Nephron progenitor cell (in vitro differentiated cells): ENCODE measurements around the gene MYO3B.

Experiments
- DNase-seq: peaks from one replicate; pipeline ENCODE4 v3.0.0; 2021
- H3K27ac Mint-ChIP-seq: 2 replicates; pipeline ENCODE4 v1.8.0; 2021; ENCODE audit warnings: mild to moderate bottlenecking, moderate library complexity, mixed read lengths
- H3K27me3 Mint-ChIP-seq: 2 replicates; pipeline ENCODE4 v1.8.0; 2021; ENCODE audit warnings: mild to moderate bottlenecking, low read depth, mixed read lengths; ENCODE audit not compliant: poor library complexity
- H3K36me3 Mint-ChIP-seq: 2 replicates; pipeline ENCODE4 v1.8.0; 2021; ENCODE audit warnings: low read depth, mixed read lengths
- H3K4me1 Mint-ChIP-seq: 2 replicates; pipeline ENCODE4 v1.8.0; 2021; ENCODE audit warnings: mixed read lengths
- H3K4me3 Mint-ChIP-seq: 2 replicates; pipeline ENCODE4 v1.8.0; 2021; ENCODE audit warnings: mild to moderate bottlenecking, moderate library complexity, mixed read lengths
- H3K9me3 Mint-ChIP-seq: 2 replicates; pipeline ENCODE4 v1.8.0; 2021; ENCODE audit warnings: mild to moderate bottlenecking, moderate library complexity, mixed read lengths
- CTCF ChIP-seq: fragments of 200-600 bp; sonication (generic); IDR thresholded peaks from 2 replicates; pipeline ENCODE4 v1.5.0; 2021; ENCODE audit warnings: antibody characterized with exemption

The MYO3B gene

GRCh38 chr2:170701011-170701410 is 523.1 kb downstream of the MYO3B start:
- no peaks in the 10 kb centered on the region for H3K27me3 Mint-ChIP-seq
- no peak for TF ChIP-seq CTCF
- peaks cover 57% of the 10 kb centered on the region for H3K4me1 Mint-ChIP-seq
- H3K27ac Mint-ChIP-seq: peak overlapping the region; percentile 20
- H3K4me3 Mint-ChIP-seq: no peak overlapping the region
- no peak for DNase-seq
- H3K9me3 Mint-ChIP-seq: peaks cover 6% of the 10 kb centered on the region
- H3K36me3 Mint-ChIP-seq: peaks cover 7% of the 10 kb centered on the region

GRCh38 chr2:170703776-170704476 is 526.0 kb downstream of the MYO3B start:
- no peak overlapping the region for H3K4me3 Mint-ChIP-seq
- no peaks in the 10 kb centered on the region for H3K27me3 Mint-ChIP-seq

More at GRCh38 chr2:170703776-170704476, 526.0 kb downstream of the MYO3B start:
- Mint-ChIP-seq H3K4me1 (peaks cover 47% of the 10 kb centered on the region), H3K36me3 (peaks cover 7% of the 10 kb centered on the region), H3K9me3 (peaks cover 6% of the 10 kb centered on the region), H3K27ac (no peak overlapping the region)
- TF ChIP-seq CTCF: no peak
- no peak for DNase-seq
